Stimulated activated naive B cell treated with anti-CD40 and anti-IgM and Interleukin-4, amounts not matched to agents 10 μg/mL and 1 μg/mL and 100 μg/mL, for 72 hours (primary cell): Measurements from ENCODE around the gene CYP8B1.

ENCODE experiments used
- ATAC-seq, 2 donors: fragments of 150-1000 bp; cut with Tn5 transposase; replicated peaks; 2 replicates each; pipeline ENCODE4 v1.10.0; 2021; ENCODE audit warnings: moderate library complexity in 1 of 2
- DNase-seq: peaks from one replicate; pipeline ENCODE4 v3.0.0; 2021
- H3K27ac Mint-ChIP-seq: one replicate; pipeline ENCODE4 v1.8.0; 2022; ENCODE audit warnings: mild to moderate bottlenecking, mixed read lengths
- H3K27me3 Mint-ChIP-seq, 2 donors: one replicate each; pipeline ENCODE4 v1.8.0; 2022; ENCODE audit warnings: mixed read lengths in 2 of 2
- H3K36me3 Mint-ChIP-seq, 2 donors: one replicate each; pipeline ENCODE4 v1.8.0; 2022; ENCODE audit warnings: mixed read lengths in 2 of 2, mild to moderate bottlenecking in 1 of 2
- H3K4me1 Mint-ChIP-seq, 2 donors: one replicate each; pipeline ENCODE4 v1.8.0; 2022; ENCODE audit warnings: mixed read lengths in 2 of 2, mild to moderate bottlenecking in 1 of 2
- H3K4me3 Mint-ChIP-seq, 2 donors: one replicate each; pipeline ENCODE4 v1.8.0; 2022; ENCODE audit warnings: mild to moderate bottlenecking in 2 of 2, mixed read lengths in 2 of 2, moderate library complexity in 1 of 2
- H3K9me3 Mint-ChIP-seq, 2 donors: one replicate each; pipeline ENCODE4 v1.8.0; 2022; ENCODE audit warnings: mixed read lengths in 2 of 2, mild to moderate bottlenecking in 1 of 2

CYP8B1 gene

GRCh38 chr3:42876940-42877720 lies 1.5 kb upstream of the CYP8B1 start:
- DNase-seq, result no peak

DNA sequence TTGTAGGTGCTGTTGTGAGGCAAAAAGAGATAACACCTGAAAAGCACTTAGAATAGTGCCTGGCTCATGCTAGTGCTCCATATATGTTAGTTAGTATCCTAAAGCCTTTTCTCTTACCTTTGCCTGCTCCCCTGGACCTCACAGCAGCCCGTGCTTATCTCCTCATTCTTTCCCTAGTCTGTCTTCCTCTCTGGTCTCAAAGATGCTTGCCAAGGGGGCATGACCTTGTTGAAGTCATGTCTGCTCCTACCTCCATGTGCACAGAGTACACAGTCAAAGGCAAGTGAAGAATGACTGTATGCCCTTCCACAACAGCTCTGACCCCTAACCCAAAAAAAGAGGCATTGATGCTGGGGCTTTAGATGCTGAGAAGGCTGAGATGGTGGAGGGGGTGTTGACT lies 722 bp upstream of the CYP8B1 start:
- DNase-seq (no peak), ATAC-seq (no peak)
- H3K36me3 Mint-ChIP-seq, result peaks cover 0 to 2% of the 10 kb centered on the region in 2 donors
- H3K27me3 Mint-ChIP-seq, result peaks cover 0 to 6% of the 10 kb centered on the region in 2 donors
- no peak overlapping the region for H3K4me3 Mint-ChIP-seq
- peaks cover 7 to 12% of the 10 kb centered on the region in 2 donors for H3K4me1 Mint-ChIP-seq
- no peaks in the 10 kb centered on the region for H3K9me3 Mint-ChIP-seq
- H3K27ac Mint-ChIP-seq, result no peak overlapping the region

More at GRCh38 chr3:42876940-42877720, 1.5 kb upstream of the CYP8B1 start:
- no peak for ATAC-seq
- H3K4me3 Mint-ChIP-seq, result no peak overlapping the region
- peaks cover 7 to 15% of the 10 kb centered on the region in 2 donors for H3K4me1 Mint-ChIP-seq
- H3K27me3 Mint-ChIP-seq, result peaks cover 0 to 6% of the 10 kb centered on the region in 2 donors
- peaks cover 0 to 2% of the 10 kb centered on the region in 2 donors for H3K36me3 Mint-ChIP-seq
- H3K27ac Mint-ChIP-seq, result no peak overlapping the region
- H3K9me3 Mint-ChIP-seq, result no peaks in the 10 kb centered on the region

GRCh38 chr3:42874749-42875148 lies 930 bp downstream of the CYP8B1 start:
- Mint-ChIP-seq H3K4me3 (no peak overlapping the region), H3K36me3 (peaks cover 0 to 2% of the 10 kb centered on the region in 2 donors), H3K4me1 (no peaks in the 10 kb centered on the region), H3K27ac (no peak overlapping the region), H3K9me3 (no peaks in the 10 kb centered on the region), H3K27me3 (peaks cover 0 to 6% of the 10 kb centered on the region in 2 donors)
- DNase-seq (no peak), ATAC-seq (no peak)

- Mint-ChIP-seq H3K9me3 (no peaks in the 10 kb centered on the region), H3K27me3 (peaks cover 0 to 6% of the 10 kb centered on the region in 2 donors), H3K4me3 (no peak overlapping the region), H3K27ac (no peak overlapping the region), H3K36me3 (peaks cover 0 to 2% of the 10 kb centered on the region in 2 donors), H3K4me1 (no peaks in the 10 kb centered on the region)
- no peak for ATAC-seq
- DNase-seq, result no peak
These were observed 2.3 kb downstream of the CYP8B1 start for GRCh38 chr3:42873221-42873982.

GRCh38 chr3:42872718-42873117 lies 3.0 kb downstream of the CYP8B1 start:
- Mint-ChIP-seq H3K27me3 (peaks cover 0 to 6% of the 10 kb centered on the region in 2 donors), H3K4me3 (no peak overlapping the region), H3K27ac (no peak overlapping the region), H3K36me3 (peaks cover 0 to 2% of the 10 kb centered on the region in 2 donors), H3K9me3 (no peaks in the 10 kb centered on the region), H3K4me1 (no peaks in the 10 kb centered on the region)
- ATAC-seq, result no peak
- DNase-seq, result no peak

DNA sequence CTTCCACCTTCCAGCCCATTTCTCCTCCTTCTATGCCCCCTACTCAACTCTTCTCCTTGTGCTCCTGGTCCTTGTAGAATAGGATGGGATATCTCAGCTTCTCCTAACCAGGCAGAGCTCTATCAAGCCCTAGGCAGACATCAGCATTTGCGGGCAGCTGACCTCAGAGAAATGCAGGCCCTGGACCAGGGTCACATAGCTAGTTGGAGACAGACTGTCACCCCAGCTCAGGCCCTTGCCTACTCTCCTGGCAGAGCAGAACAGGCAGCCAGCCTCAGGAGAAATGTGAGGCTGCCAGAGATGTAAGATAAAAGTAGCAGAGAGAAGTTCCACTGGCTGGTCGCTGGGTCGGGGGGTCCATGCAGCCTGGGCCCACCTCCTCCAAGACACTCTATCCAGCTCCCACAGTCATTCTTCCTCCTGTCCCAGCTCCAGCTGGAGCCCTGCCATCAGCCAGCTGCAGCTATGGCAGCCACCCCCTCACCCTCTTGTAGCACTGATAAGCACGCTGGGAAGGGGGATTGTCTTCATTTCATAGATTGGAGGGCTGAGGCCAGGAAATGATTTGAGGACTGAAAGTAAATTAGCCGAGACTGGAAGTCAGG lies 4.0 kb downstream of the CYP8B1 start:
- Mint-ChIP-seq H3K9me3 (no peaks in the 10 kb centered on the region), H3K27me3 (peaks cover 0 to 6% of the 10 kb centered on the region in 2 donors), H3K4me3 (no peak overlapping the region), H3K4me1 (no peaks in the 10 kb centered on the region), H3K36me3 (peaks cover 0 to 2% of the 10 kb centered on the region in 2 donors), H3K27ac (no peak overlapping the region)
- ATAC-seq, result no peak
- DNase-seq, result no peak

DNA sequence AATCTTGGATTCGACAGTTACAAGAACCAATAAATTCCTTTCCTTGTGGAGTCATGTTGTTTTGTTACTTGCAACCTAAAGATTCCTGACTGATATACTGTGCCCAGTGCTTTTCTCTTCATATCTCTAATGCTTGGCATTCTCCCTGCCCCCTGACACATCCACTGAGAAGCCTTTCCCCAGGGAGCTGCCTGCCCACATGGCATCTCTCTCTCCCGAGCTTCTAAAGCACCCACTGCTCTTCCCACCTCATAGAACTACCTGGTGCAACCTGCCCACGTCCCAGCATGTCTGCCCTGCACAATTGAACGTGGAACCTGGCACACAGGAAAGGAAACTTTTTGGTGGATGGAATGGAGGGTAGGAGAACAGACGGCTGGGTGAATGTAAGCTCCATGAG lies 6.8 kb downstream of the CYP8B1 start:
- no peaks in the 10 kb centered on the region for H3K9me3 Mint-ChIP-seq
- peaks cover 0 to 6% of the 10 kb centered on the region in 2 donors for H3K27me3 Mint-ChIP-seq
- H3K36me3 Mint-ChIP-seq, result peaks cover 0 to 1% of the 10 kb centered on the region in 2 donors
- H3K27ac Mint-ChIP-seq, result no peak overlapping the region
- H3K4me3 Mint-ChIP-seq, result no peak overlapping the region
- no peaks in the 10 kb centered on the region for H3K4me1 Mint-ChIP-seq
- no peak for ATAC-seq
- DNase-seq, result no peak

DNA sequence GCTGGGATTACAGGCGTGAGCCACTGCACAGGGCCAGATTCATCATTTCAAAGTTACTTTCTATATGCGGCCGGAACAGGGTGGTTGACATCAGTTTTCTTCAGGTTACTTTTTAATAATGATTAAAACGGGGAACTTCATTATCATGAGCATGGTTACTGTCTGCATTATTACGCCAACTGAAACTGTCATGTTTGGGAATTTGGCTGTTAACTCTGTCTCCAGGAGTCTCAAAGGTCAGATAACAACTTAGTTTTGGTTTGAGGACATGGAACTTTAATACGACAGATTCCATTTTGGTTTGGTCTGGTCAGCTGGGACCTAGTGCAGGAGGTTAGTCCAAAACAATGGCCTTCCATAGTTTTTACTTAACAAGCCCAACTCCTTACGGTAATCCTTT lies 8.5 kb downstream of the CYP8B1 start:
- Mint-ChIP-seq H3K9me3 (no peaks in the 10 kb centered on the region), H3K36me3 (no peaks in the 10 kb centered on the region), H3K27ac (no peak overlapping the region), H3K4me3 (no peak overlapping the region), H3K4me1 (no peaks in the 10 kb centered on the region), H3K27me3 (no peaks in the 10 kb centered on the region)
- DNase-seq (no peak), ATAC-seq (no peak)

GRCh38 chr3:42865256-42865655 lies 10.4 kb downstream of the CYP8B1 start:
- ATAC-seq, result no peak
- DNase-seq, result no peak
- H3K27ac Mint-ChIP-seq, result no peak overlapping the region
- H3K4me1 Mint-ChIP-seq, result no peaks in the 10 kb centered on the region
- no peaks in the 10 kb centered on the region for H3K36me3 Mint-ChIP-seq
- H3K4me3 Mint-ChIP-seq, result no peak overlapping the region
- no peaks in the 10 kb centered on the region for H3K9me3 Mint-ChIP-seq
- no peaks in the 10 kb centered on the region for H3K27me3 Mint-ChIP-seq

- no peak overlapping the region for H3K27ac Mint-ChIP-seq
- no peaks in the 10 kb centered on the region for H3K27me3 Mint-ChIP-seq
- no peaks in the 10 kb centered on the region for H3K9me3 Mint-ChIP-seq
- no peak for ATAC-seq
- no peaks in the 10 kb centered on the region for H3K4me1 Mint-ChIP-seq
- H3K4me3 Mint-ChIP-seq, result no peak overlapping the region
- DNase-seq, result no peak
- no peaks in the 10 kb centered on the region for H3K36me3 Mint-ChIP-seq
These were observed 11.2 kb downstream of the CYP8B1 start for GRCh38 chr3:42864321-42864950.

GRCh38 chr3:42856544-42856943 lies 19.1 kb downstream of the CYP8B1 start:
- ATAC-seq (peak in 1 of 2 donors; percentile 42), DNase-seq (no peak)
- Mint-ChIP-seq H3K36me3 (no peaks in the 10 kb centered on the region), H3K4me3 (no peak overlapping the region), H3K27ac (no peak overlapping the region), H3K4me1 (peaks cover 18 to 34% of the 10 kb centered on the region in 2 donors), H3K27me3 (peaks cover 0 to 5% of the 10 kb centered on the region in 2 donors), H3K9me3 (no peaks in the 10 kb centered on the region)

- peaks cover 19 to 34% of the 10 kb centered on the region in 2 donors for H3K4me1 Mint-ChIP-seq
- no peak overlapping the region for H3K4me3 Mint-ChIP-seq
- H3K27me3 Mint-ChIP-seq, result peaks cover 0 to 5% of the 10 kb centered on the region in 2 donors
- no peak for ATAC-seq
- no peaks in the 10 kb centered on the region for H3K36me3 Mint-ChIP-seq
- no peak overlapping the region for H3K27ac Mint-ChIP-seq
- H3K9me3 Mint-ChIP-seq, result no peaks in the 10 kb centered on the region
- DNase-seq, result no peak
These were observed 19.9 kb downstream of the CYP8B1 start for GRCh38 chr3:42855547-42856380.

GRCh38 chr3:42855219-42855546 lies 20.5 kb downstream of the CYP8B1 start:
- H3K27ac Mint-ChIP-seq, result no peak overlapping the region
- H3K36me3 Mint-ChIP-seq, result no peaks in the 10 kb centered on the region
- ATAC-seq, result no peak
- DNase-seq, result no peak
- H3K4me3 Mint-ChIP-seq, result no peak overlapping the region
- H3K9me3 Mint-ChIP-seq, result no peaks in the 10 kb centered on the region
- peaks cover 0 to 5% of the 10 kb centered on the region in 2 donors for H3K27me3 Mint-ChIP-seq
- peaks cover 22 to 34% of the 10 kb centered on the region in 2 donors for H3K4me1 Mint-ChIP-seq
